Uterus (tissue), 4 donors: ENCODE data around the gene CTBS. TPM values are rescaled to one million over a fixed set of nuclear protein-coding genes. Genes with fewer than 3 reads are reported as not detected.
A peak's percentile ranks its signal among the peaks of the same experiment; 100 is the strongest.

Source experiments
- DNase-seq, 2 donors: peaks; one replicate each; pipeline ENCODE4 v3.0.0-alpha.2; 2019 to 2020
- H3K27ac ChIP-seq, 2 donors: fragments of 200-600 bp; sonication (generic); 1 replicate in 1 of 2; 2 replicates in 1 of 2; pipeline ENCODE4 v1.5.1; 2016 to 2018
- H3K27me3 ChIP-seq, 2 donors: fragments of 200-600 bp; sonication (generic); one replicate each; pipeline ENCODE4 v1.5.1; 2018 to 2019; ENCODE audit warnings: control low read depth in 1 of 2
- H3K36me3 ChIP-seq, 2 donors: fragments of 200-600 bp; sonication (generic); one replicate each; pipeline ENCODE4 v1.5.1; 2019; ENCODE audit warnings: control low read depth in 1 of 2
- H3K4me1 ChIP-seq, 2 donors: fragments of 200-600 bp; sonication (generic); one replicate each; pipeline ENCODE4 v1.5.1; 2018 to 2019; ENCODE audit warnings: control low read depth in 1 of 2
- H3K4me3 ChIP-seq, 2 donors: fragments of 200-600 bp; sonication (generic); 1 replicate in 1 of 2; 2 replicates in 1 of 2; pipeline ENCODE4 v1.5.1; 2018 to 2019; ENCODE audit warnings: mild to moderate bottlenecking in 1 of 2
- H3K9me3 ChIP-seq, 2 donors: fragments of 200-600 bp; sonication (generic); one replicate each; pipeline ENCODE4 v1.5.1; 2019; ENCODE audit warnings: control low read depth in 1 of 2
- POLR2A ChIP-seq, 2 donors: fragments of 450-650 bp; IDR thresholded peaks; one replicate each; pipeline ENCODE4 v1.6.1; 2016; ENCODE audit warnings: antibody characterized with exemption in 2 of 2, mild to moderate bottlenecking in 1 of 2, moderate library complexity in 1 of 2
- intact Hi-C: fragments of 100-400 bp; cut with DNase I; formaldehyde crosslinking; loops from one replicate; pipeline ENCODE4 v1.15.1; 2023; ENCODE audit warnings: low total_unique reads
- total RNA-seq, 4 donors: library from RNA; depleted of rRNA in 3 of 4; stranded (reverse); fragments of >200 nt in 3 of 4; gene quantifications; one replicate each; pipeline versions ENCODE4 v1.1.0 to v1.2.4, GENCODE V29; 2014 to 2023
- TF ChIP-seq, protein P1 (sequence below), 4 experiments: fragments of 200-600 bp in 2 of 4; fragments of 450-650 bp in 2 of 4; sonication (generic) in 2 of 4; IDR thresholded peaks; one replicate each; pipeline ENCODE4 v1.5.1; 2016 to 2019; ENCODE audit warnings: antibody characterized with exemption in 4 of 4, mild to moderate bottlenecking in 2 of 4, moderate library complexity in 1 of 4
- donor health status: DM: yes; HTN: yes; CAD: no.

CTBS gene
- total RNA-seq = 10 to 100 TPM in 3 of 4 donors, 1 to 10 TPM in 1; 3.1 to 40.0 (median 17.4) TPM

DNA sequence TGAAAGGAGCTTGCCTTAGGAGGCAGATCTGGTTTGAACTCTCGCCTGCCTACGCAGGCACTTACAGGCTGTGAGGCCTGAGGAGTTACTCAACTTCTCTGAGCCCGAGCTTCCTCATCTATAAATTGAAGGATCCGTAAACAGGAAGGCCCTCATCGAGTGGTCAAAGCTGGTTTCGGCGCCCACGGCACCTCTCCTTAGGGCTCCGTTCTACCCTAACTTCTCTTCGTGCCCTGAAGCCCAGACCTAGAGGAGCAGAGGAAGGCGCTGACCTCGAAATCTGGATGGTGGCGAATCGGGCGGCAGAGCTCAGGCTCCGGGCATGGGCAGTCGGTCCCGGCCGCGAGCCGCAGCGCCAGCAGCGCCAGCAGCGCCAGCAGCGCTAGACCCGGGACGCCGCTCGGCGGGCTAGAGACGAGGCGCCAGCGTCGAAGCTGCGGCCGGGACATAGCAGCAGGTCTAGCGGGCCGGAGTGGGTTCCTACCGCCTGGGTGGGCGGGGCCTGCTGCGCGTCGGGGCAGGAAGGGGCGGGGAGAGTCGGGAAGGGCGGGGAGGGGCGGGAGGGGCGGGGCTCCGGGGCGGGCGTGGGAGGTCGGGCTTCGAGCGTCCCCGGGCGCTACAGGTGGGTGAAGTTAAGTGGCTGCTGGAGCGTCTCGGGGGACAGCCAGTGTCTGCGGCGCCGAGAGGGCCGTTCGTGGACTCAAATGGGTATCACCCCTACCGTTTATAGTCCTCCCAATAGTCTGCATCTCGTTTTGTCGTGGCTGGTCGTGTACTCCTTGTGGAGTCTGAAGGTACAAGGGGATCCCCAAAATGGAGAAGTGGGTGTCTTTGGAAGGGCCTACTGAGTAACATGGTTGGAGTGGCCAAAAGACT lies at the start of gene CTBS:
Gene CTBS, minus strand, starts transcription at position 474 of the 876 bp plus-strand sequence. Its CDS starts 25 bp downstream, at position 449.
- TF ChIP-seq POLR2A (IDR thresholded peaks at IDR 0.05) = peak; percentile 75 to 85
- TF ChIP-seq, protein P1, sequence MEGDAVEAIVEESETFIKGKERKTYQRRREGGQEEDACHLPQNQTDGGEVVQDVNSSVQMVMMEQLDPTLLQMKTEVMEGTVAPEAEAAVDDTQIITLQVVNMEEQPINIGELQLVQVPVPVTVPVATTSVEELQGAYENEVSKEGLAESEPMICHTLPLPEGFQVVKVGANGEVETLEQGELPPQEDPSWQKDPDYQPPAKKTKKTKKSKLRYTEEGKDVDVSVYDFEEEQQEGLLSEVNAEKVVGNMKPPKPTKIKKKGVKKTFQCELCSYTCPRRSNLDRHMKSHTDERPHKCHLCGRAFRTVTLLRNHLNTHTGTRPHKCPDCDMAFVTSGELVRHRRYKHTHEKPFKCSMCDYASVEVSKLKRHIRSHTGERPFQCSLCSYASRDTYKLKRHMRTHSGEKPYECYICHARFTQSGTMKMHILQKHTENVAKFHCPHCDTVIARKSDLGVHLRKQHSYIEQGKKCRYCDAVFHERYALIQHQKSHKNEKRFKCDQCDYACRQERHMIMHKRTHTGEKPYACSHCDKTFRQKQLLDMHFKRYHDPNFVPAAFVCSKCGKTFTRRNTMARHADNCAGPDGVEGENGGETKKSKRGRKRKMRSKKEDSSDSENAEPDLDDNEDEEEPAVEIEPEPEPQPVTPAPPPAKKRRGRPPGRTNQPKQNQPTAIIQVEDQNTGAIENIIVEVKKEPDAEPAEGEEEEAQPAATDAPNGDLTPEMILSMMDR (IDR thresholded peaks at IDR 0.05) = no peak
- Histone ChIP-seq H3K9me3 (no peaks in the 10 kb centered on the region), H3K27ac (peak within 1 kb of the TSS; percentile 94 to 100), H3K27me3 (no peaks in the 10 kb centered on the region), H3K36me3 (no peaks in the 10 kb centered on the region), H3K4me1 (peaks cover 0 to 4% of the 10 kb centered on the region in 2 donors), H3K4me3 (peak within 1 kb of the TSS; percentile 48 to 87)
- intact Hi-C loops = no loop called here
- DNase-seq = peak; percentile 85 to 89

GRCh38 chr1:84621553-84621952 lies 47.3 kb upstream of the CTBS start:
- Histone ChIP-seq H3K36me3 (no peaks in the 10 kb centered on the region), H3K4me3 (no peak overlapping the region), H3K4me1 (no peaks in the 10 kb centered on the region), H3K9me3 (no peaks in the 10 kb centered on the region), H3K27me3 (no peaks in the 10 kb centered on the region), H3K27ac (no peak overlapping the region)
- intact Hi-C loops = no loop called here
- TF ChIP-seq, protein P1 (IDR thresholded peaks at IDR 0.05) = no peak
- TF ChIP-seq POLR2A (IDR thresholded peaks at IDR 0.05) = no peak
- DNase-seq = no peak

DNA sequence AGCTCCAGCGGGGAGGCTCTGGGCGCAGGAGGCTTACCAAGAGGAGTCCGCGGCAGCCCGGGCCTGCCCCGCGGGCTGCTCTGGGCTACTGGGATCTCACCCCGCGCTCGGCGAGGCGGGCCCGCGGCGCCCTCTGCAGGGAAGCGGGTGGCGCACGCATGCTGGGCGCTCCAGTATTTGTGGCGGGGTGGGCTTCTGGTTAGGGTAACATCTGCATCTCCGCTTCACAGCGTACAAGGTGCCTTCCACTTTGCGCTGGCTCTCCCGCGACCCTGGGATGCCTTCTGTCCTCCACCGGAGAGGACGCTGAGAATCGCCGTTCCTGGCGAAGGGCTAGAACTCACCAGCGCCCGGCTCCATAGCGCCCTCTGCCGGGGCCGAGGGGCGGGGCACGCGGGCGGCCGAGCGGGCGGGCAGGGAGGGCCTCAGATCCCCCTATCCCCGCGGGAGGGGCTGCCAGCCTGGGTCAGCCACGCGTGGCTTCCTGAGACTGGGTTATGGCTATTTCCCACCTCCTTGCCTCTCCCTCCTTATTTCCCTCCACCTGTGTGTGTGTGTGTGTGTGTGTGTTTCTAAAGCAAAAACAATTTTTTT lies 46.6 kb upstream of the CTBS start:
- Histone ChIP-seq H3K9me3 (no peaks in the 10 kb centered on the region), H3K27ac (peak overlapping the region; percentile 62 to 67), H3K4me3 (peak overlapping the region; percentile 43 to 62), H3K4me1 (no peaks in the 10 kb centered on the region), H3K36me3 (no peaks in the 10 kb centered on the region), H3K27me3 (no peaks in the 10 kb centered on the region)
- TF ChIP-seq, protein P1 (IDR thresholded peaks at IDR 0.05) = peak; percentile 83 to 96 (median 89)
- TF ChIP-seq POLR2A (IDR thresholded peaks at IDR 0.05) = peak in 1 of 2 donors; percentile 37
- DNase-seq = peak; percentile 68 to 82
- intact Hi-C loops = no loop called here

DNA sequence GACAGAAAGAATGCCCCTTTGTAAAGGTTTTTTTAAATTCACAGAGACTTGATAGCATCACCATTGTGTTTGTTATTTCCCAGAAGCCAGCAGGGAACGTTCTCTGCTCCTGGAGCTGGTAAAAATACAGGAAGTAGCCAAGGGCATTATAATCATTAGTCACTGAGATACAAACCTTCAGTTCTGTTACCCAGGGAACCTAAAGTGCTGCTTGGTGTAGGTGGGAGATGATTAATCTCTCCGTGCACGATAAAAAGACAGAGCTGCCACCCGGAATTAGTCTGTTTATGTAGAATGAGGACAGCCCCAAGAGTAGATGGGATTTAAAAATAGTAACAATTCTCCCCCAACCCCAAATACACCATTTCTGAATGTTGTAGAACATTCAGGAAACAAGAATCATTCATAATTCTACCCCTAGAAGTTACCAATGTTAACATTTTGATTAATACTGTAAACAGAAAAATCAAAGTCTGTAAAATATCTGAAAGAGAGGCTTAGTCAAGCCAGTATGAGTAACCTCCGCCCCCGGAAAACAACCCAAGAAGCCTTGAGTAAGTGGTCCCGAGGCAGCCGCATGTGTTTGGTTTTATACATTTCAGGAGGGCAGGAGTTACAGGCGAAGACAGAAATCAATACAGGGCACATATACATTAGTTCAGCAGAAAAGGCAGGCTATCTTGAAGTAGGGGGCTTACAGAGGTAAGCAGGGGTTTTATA lies 45.3 kb upstream of the CTBS start:
- Histone ChIP-seq H3K4me1 (no peaks in the 10 kb centered on the region), H3K27me3 (no peaks in the 10 kb centered on the region), H3K9me3 (no peaks in the 10 kb centered on the region), H3K4me3 (no peak overlapping the region), H3K27ac (peak overlapping the region; percentile 51 to 57), H3K36me3 (no peaks in the 10 kb centered on the region)
- TF ChIP-seq, protein P1 (IDR thresholded peaks at IDR 0.05) = no peak
- peak in 1 of 2 donors; percentile 8 for TF ChIP-seq POLR2A (IDR thresholded peaks at IDR 0.05)
- intact Hi-C loops = no loop called here
- peak in 1 of 2 donors; percentile 28 for DNase-seq
